Keratinocyte (primary cell): Measurements from ENCODE around the gene APMAP. TPM values are rescaled to one million over a fixed set of nuclear protein-coding genes. Genes with fewer than 3 reads are reported as not detected.

Experiments used
- DNase-seq: peaks from one replicate; pipeline ENCODE4 v3.0.0-alpha.2; 2011; ENCODE audit warnings: low read depth, missing footprints, low spot score
- FAIRE-seq: peaks from 2 replicates; lab custom pipeline; 2011; peaks lifted over from hg19 to GRCh38; lab: Jason Lieb, UNC
- H2AFZ ChIP-seq: 2 replicates; pipeline ENCODE4 v1.6.0; 2012; ENCODE audit warnings: low read length, control low read depth, inconsistent platforms; ENCODE audit not compliant: control insufficient read depth
- H3K27ac ChIP-seq: 2 replicates; pipeline ENCODE4 v1.5.1; 2011; ENCODE audit warnings: low read length; ENCODE audit not compliant: control insufficient read depth, insufficient read depth
- H3K27me3 ChIP-seq: 3 replicates; pipeline ENCODE4 v1.6.0; 2011; ENCODE audit warnings: low read length; ENCODE audit not compliant: control insufficient read depth, insufficient read depth; ENCODE audit errors: extremely low read depth
- H3K36me3 ChIP-seq, 2 experiments: 2 replicates in 1 of 2; 3 replicates in 1 of 2; pipeline ENCODE4 v1.5.1; 2011; ENCODE audit warnings: low read length in 2 of 2, mild to moderate bottlenecking in 1 of 2; ENCODE audit not compliant: control insufficient read depth in 2 of 2, insufficient read depth in 2 of 2; ENCODE audit errors: extremely low read depth in 1 of 2
- H3K4me1 ChIP-seq: 3 replicates; pipeline ENCODE4 v1.5.1; 2011; ENCODE audit warnings: low read length; ENCODE audit not compliant: control insufficient read depth, insufficient read depth; ENCODE audit errors: extremely low read depth
- H3K4me2 ChIP-seq: 3 replicates; pipeline ENCODE4 v1.6.0; 2011; ENCODE audit warnings: low read depth, low read length; ENCODE audit not compliant: control insufficient read depth, insufficient read depth; ENCODE audit errors: extremely low read depth
- H3K4me3 ChIP-seq, 3 experiments: fragments of 200-600 bp in 1 of 3; sonication (generic) in 1 of 3; 2 replicates in 2 of 3; 3 replicates in 1 of 3; pipeline ENCODE4 v1.5.1; 2011 to 2016; ENCODE audit warnings: low read length in 3 of 3, mild to moderate bottlenecking in 3 of 3, control low read depth in 2 of 3, inconsistent platforms in 1 of 3, low read depth in 1 of 3, mixed read lengths in 1 of 3, mixed run types in 1 of 3, moderate library complexity in 1 of 3; ENCODE audit not compliant: control insufficient read depth in 2 of 3, insufficient read depth in 2 of 3; ENCODE audit errors: extremely low read depth in 1 of 3
- H3K79me2 ChIP-seq: 2 replicates; pipeline ENCODE4 v1.6.0; 2012; ENCODE audit warnings: low read length; ENCODE audit not compliant: control insufficient read depth, insufficient read depth
- H3K9ac ChIP-seq: 3 replicates; pipeline ENCODE4 v1.6.0; 2011; ENCODE audit warnings: low read length; ENCODE audit not compliant: control insufficient read depth, insufficient read depth; ENCODE audit errors: extremely low read depth
- H3K9me1 ChIP-seq: 3 replicates; pipeline ENCODE4 v1.6.0; 2011; ENCODE audit warnings: low read length; ENCODE audit not compliant: control insufficient read depth, insufficient read depth; ENCODE audit errors: extremely low read depth
- H3K9me3 ChIP-seq: 2 replicates; pipeline ENCODE4 v1.5.1; 2012; ENCODE audit warnings: low read depth, low read length; ENCODE audit not compliant: control insufficient read depth
- H4K20me1 ChIP-seq: 3 replicates; pipeline ENCODE4 v1.6.0; 2011; ENCODE audit warnings: low read length; ENCODE audit not compliant: control insufficient read depth, insufficient read depth; ENCODE audit errors: extremely low read depth
- CTCF ChIP-seq, 3 experiments: IDR thresholded peaks in 1 of 3; conservative IDR thresholded peaks in 1 of 3; optimal IDR thresholded peaks in 1 of 3; 2 replicates in 2 of 3; 3 replicates in 1 of 3; pipeline versions ENCODE3 to v1.5.1; 2011; ENCODE audit warnings: low read length in 3 of 3, mild to moderate bottlenecking in 3 of 3, moderate library complexity in 2 of 3, control low read depth in 1 of 3, inconsistent platforms in 1 of 3; ENCODE audit not compliant: insufficient read depth in 2 of 3; ENCODE audit errors: extremely low read depth in 1 of 3
- EZH2 ChIP-seq: IDR thresholded peaks from one replicate; pipeline ENCODE4 v1.6.1; 2012; ENCODE audit warnings: inconsistent platforms, mild to moderate bottlenecking, low read length, moderate library complexity
- dilution Hi-C: fragments of 300-500 bp; cut with MboI; formaldehyde crosslinking; loops from one replicate; pipeline ENCODE4 v1.7.0; 2020; ENCODE audit warnings: low sequenced_read_pairs; ENCODE audit not compliant: extremely low pct_ligation_motif_present
- polyA plus RNA-seq, 5 experiments: library from polyadenylated mRNA; depleted of rRNA in 3 of 5; stranded (reverse) in 3 of 5; stranded (forward) in 1 of 5; unstranded in 1 of 5; fragments of >200 nt; gene quantifications; 1 replicate in 1 of 5; 2 replicates in 3 of 5; 3 replicates in 1 of 5; pipeline versions ENCODE4 v1.2.1 to v1.2.3, GENCODE V29; 2011 to 2012; ENCODE audit warnings: missing spikeins in 2 of 5, low read depth in 1 of 5, low replicate concordance in 1 of 5

APMAP gene
- polyA plus RNA-seq, 1 donor (not counting 4 experiments of a cell fraction or from before 2014, with no cell fraction given) = 48.9 TPM

GRCh38 chr20:25006431-25007167, 14.0 kb upstream of the APMAP start:
- no peak overlapping the region for H2AFZ ChIP-seq
- no peaks in the 10 kb centered on the region for H3K36me3 ChIP-seq
- H3K79me2 ChIP-seq = no peaks in the 10 kb centered on the region
- DNase-seq = no peak
- dilution Hi-C loops = no loop called here
- H3K4me1 ChIP-seq = no peaks in the 10 kb centered on the region
- no peak for FAIRE-seq
- no peak overlapping the region for H3K4me2 ChIP-seq
- no peaks in the 10 kb centered on the region for H3K9me1 ChIP-seq
- TF ChIP-seq EZH2 = no peak
- H3K9me3 ChIP-seq = no peaks in the 10 kb centered on the region
- H3K9ac ChIP-seq = no peak overlapping the region
- no peaks in the 10 kb centered on the region for H4K20me1 ChIP-seq
- no peak overlapping the region for H3K27ac ChIP-seq
- no peak overlapping the region for H3K4me3 ChIP-seq
- H3K27me3 ChIP-seq = no peaks in the 10 kb centered on the region

- Histone ChIP-seq H3K9me1 (no peaks in the 10 kb centered on the region), H4K20me1 (no peaks in the 10 kb centered on the region), H3K4me3 (no peak overlapping the region), H3K79me2 (no peaks in the 10 kb centered on the region), H3K9me3 (no peaks in the 10 kb centered on the region), H2AFZ (no peak overlapping the region), H3K27ac (no peak overlapping the region), H3K36me3 (no peaks in the 10 kb centered on the region), H3K4me2 (no peak overlapping the region), H3K9ac (no peak overlapping the region), H3K27me3 (no peaks in the 10 kb centered on the region), H3K4me1 (peaks cover 3% of the 10 kb centered on the region)
- dilution Hi-C loops = no loop called here
- TF ChIP-seq EZH2 = no peak
- FAIRE-seq (no peak), DNase-seq (no peak)
These were observed 13.1 kb upstream of the APMAP start for GRCh38 chr20:25005661-25006060.

- DNase-seq = no peak
- no peaks in the 10 kb centered on the region for H3K36me3 ChIP-seq
- no peaks in the 10 kb centered on the region for H3K9me1 ChIP-seq
- peaks cover 8% of the 10 kb centered on the region for H3K4me1 ChIP-seq
- H3K79me2 ChIP-seq = no peaks in the 10 kb centered on the region
- no peak overlapping the region for H3K4me3 ChIP-seq
- dilution Hi-C loops = no loop called here
- H3K9ac ChIP-seq = no peak overlapping the region
- H2AFZ ChIP-seq = no peak overlapping the region
- no peak for TF ChIP-seq EZH2
- no peak for TF ChIP-seq CTCF (optimal IDR thresholded peaks at IDR 0.05 in 1 of 3, IDR thresholded peaks at IDR 0.05 in 1 of 3, conservative IDR thresholded peaks at IDR 0.05 in 1 of 3; ENCODE audit: extremely low read depth in 1 of 3, insufficient read depth in 2 of 3, low read length in 3 of 3)
- no peak for FAIRE-seq
- H3K9me3 ChIP-seq = no peaks in the 10 kb centered on the region
- H4K20me1 ChIP-seq = no peaks in the 10 kb centered on the region
- H3K4me2 ChIP-seq = no peak overlapping the region
- no peaks in the 10 kb centered on the region for H3K27me3 ChIP-seq
- no peak overlapping the region for H3K27ac ChIP-seq
These were observed 12.7 kb upstream of the APMAP start for GRCh38 chr20:25005220-25005619.
